Measurements from ENCODE around the gene ACTL6B. TPM values are rescaled to one million over a fixed set of nuclear protein-coding genes. Genes with fewer than 3 reads are reported as not detected.
A peak's percentile ranks its signal among the peaks of the same experiment; 100 is the strongest.

The ACTL6B gene
- total and polyA plus RNA-seq, 2 of the 13 experiments (the other 11 are each of a cell fraction or from before 2014, with no cell fraction given): not detected

DNA sequence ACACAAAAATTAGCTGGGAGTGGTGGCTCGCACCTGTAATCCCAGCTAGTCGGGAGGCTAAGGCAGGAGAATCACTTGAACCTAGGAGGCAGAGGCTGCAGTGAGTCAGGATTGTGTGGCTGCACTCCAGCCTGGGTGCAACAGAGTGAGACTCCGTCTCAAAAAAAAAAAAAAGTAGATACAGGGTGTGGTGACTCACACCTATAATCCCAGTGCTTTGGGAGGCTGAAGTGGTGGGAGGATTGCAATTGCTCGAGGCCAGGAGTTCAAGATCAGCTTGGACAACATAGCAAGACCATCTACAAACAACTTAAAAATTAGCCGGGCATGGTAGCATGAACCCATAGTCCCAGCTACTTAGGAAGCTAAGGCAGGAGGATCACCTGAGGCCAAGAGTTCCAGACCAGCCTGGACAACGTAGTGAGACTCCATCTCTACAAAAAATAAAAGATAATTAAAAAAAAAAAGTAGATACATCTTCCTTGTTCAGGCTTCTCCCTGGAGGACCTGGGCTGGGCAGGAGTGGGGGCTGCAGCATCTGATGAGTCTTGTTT lies 41.9 kb downstream of the ACTL6B start (continued):
- TF ChIP-seq, protein P1, sequence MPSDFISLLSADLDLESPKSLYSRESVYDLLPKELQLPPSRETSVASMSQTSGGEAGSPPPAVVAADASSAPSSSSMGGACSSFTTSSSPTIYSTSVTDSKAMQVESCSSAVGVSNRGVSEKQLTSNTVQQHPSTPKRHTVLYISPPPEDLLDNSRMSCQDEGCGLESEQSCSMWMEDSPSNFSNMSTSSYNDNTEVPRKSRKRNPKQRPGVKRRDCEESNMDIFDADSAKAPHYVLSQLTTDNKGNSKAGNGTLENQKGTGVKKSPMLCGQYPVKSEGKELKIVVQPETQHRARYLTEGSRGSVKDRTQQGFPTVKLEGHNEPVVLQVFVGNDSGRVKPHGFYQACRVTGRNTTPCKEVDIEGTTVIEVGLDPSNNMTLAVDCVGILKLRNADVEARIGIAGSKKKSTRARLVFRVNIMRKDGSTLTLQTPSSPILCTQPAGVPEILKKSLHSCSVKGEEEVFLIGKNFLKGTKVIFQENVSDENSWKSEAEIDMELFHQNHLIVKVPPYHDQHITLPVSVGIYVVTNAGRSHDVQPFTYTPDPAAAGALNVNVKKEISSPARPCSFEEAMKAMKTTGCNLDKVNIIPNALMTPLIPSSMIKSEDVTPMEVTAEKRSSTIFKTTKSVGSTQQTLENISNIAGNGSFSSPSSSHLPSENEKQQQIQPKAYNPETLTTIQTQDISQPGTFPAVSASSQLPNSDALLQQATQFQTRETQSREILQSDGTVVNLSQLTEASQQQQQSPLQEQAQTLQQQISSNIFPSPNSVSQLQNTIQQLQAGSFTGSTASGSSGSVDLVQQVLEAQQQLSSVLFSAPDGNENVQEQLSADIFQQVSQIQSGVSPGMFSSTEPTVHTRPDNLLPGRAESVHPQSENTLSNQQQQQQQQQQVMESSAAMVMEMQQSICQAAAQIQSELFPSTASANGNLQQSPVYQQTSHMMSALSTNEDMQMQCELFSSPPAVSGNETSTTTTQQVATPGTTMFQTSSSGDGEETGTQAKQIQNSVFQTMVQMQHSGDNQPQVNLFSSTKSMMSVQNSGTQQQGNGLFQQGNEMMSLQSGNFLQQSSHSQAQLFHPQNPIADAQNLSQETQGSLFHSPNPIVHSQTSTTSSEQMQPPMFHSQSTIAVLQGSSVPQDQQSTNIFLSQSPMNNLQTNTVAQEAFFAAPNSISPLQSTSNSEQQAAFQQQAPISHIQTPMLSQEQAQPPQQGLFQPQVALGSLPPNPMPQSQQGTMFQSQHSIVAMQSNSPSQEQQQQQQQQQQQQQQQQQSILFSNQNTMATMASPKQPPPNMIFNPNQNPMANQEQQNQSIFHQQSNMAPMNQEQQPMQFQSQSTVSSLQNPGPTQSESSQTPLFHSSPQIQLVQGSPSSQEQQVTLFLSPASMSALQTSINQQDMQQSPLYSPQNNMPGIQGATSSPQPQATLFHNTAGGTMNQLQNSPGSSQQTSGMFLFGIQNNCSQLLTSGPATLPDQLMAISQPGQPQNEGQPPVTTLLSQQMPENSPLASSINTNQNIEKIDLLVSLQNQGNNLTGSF (CRISPR knock-in tag; IDR thresholded peaks at IDR 0.05): no peak
- no peak for TF ChIP-seq SYNCRIP (IDR thresholded peaks at IDR 0.05; ENCODE audit: insufficient read depth, low read depth, low read length)

DNA sequence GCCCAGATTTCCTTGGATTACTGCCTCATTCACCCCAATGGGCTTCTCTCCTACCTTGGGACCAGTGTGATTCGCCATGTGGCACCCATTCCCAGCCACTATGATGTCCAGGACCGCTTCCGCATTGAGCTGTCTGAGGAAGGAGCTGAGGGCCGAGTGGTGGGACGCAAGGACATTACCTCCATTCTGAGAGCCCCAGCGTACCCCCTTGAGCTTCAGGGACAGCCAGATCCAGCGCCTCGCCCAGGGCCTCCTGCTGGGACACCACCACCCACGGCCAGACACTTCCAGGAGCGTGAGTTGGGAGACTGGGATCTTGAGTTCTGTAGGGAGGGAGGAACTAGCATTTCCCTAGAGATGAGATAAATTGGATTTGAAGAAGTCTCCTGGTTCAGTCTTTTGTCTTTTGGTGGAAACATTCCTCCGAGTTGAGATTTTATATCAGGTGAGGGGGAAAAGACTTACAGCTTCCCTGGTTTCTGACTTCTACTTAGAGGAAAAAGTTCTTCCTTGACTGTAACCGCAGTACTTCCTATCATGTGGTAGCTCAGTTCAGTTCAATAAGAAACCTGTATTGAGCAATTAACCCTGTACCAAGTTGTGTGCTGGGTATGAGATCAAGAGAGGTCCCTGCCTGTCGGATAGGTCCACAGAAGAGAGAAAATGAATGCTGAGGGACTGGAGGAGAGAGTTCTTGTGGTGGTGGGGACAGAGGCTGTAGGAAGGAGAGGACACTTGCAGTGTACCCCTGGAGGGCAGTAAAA lies 42.7 kb downstream of the ACTL6B start:
- H3K4me3 ChIP-seq (replicated peaks in 1 of 3; ENCODE audit: insufficient read depth in 1 of 3, low read depth in 2 of 3, low read length in 3 of 3): peak overlapping the region; percentile 61 to 81 (median 77); a peak in 4 of 6 replicates
- peaks cover 29% of the 10 kb centered on the region for H3K4me1 ChIP-seq (ENCODE audit: insufficient read depth, low read length)
- TF ChIP-seq KDM1A (CRISPR knock-in tag; IDR thresholded peaks at IDR 0.05) (no peak), CCAR2 (optimal IDR thresholded peaks at IDR 0.05; ENCODE audit: low read depth, low read length) (no peak), SP4 (CRISPR knock-in tag; IDR thresholded peaks at IDR 0.05) (no peak), SIN3A (IDR thresholded peaks at IDR 0.05; ENCODE audit: borderline replicate concordance, low read depth, low read length) (no peak), SOX13 (IDR thresholded peaks at IDR 0.05) (no peak), SOX13 (CRISPR knock-in tag; conservative IDR thresholded peaks at IDR 0.05 in 1 of 2, IDR thresholded peaks at IDR 0.05 in 1 of 2) (no peak), HMG20A (CRISPR knock-in tag; IDR thresholded peaks at IDR 0.05; ENCODE audit: borderline replicate concordance) (no peak), RARG (CRISPR knock-in tag; IDR thresholded peaks at IDR 0.05; ENCODE audit: low read depth) (no peak), ZNF367 (CRISPR knock-in tag; IDR thresholded peaks at IDR 0.05; ENCODE audit: borderline replicate concordance) (no peak)

More for the DNA sequence above, 42.7 kb downstream of the ACTL6B start:
- BruUV-seq (replicated peaks): no TSS peak
- no peaks in the 10 kb centered on the region for H3K27me3 ChIP-seq (ENCODE audit: control insufficient read depth in 1 of 2, insufficient read depth in 2 of 2, low read length in 2 of 2)
- peak overlapping the region; percentile 95 for H3K4me2 ChIP-seq (ENCODE audit: low read depth, low read length)
- FAIRE-seq: no peak
- no peaks in the 10 kb centered on the region for H3K79me2 ChIP-seq (ENCODE audit: insufficient read depth, low read length)
- H3K27ac ChIP-seq (ENCODE audit: extremely low read length, insufficient read depth, low read length): no peak overlapping the region
- peak overlapping the region; percentile 79; the same call in 1 of the 2 replicates for H3K9ac ChIP-seq (ENCODE audit: insufficient read depth, low read depth, low read length)
- POLR2A ChIA-PET: interaction anchor here (0.6 to 3.7 kb wide), 12 partner anchors 8 to 214 kb away, joined by 3 to 61 read pairs (median 10); partner anchors contain the start of genes EPHB4, FBXO24, GNB2 and LRCH4
- no peaks in the 10 kb centered on the region for H4K20me1 ChIP-seq (ENCODE audit: insufficient read depth, low read length)
- H2AFZ ChIP-seq (ENCODE audit: low read length): no peak overlapping the region
- no peaks in the 10 kb centered on the region for H3K36me3 ChIP-seq (replicated peaks in 1 of 2; ENCODE audit: control insufficient read depth in 1 of 2, insufficient read depth in 2 of 2, low read length in 2 of 2)
- DNase-seq (ENCODE audit: low spot score): no peak
- H3K9me3 ChIP-seq (ENCODE audit: low read length): no peaks in the 10 kb centered on the region
- intact Hi-C loops (cut with micrococcal nuclease; ENCODE audit: unreplicated experiment) (loop anchor here (5.0 kb wide), 1 partner anchor 79 kb away; the partner anchor contains the start of gene GIGYF1), in situ Hi-C loops (cut with HindIII; ENCODE audit: extremely low pct_ligation_motif_present, low pct_unique_long_range_greater_than_20kb) (loop anchor here (5.0 kb wide), 1 partner anchor 79 kb away; the partner anchor contains the start of gene GIGYF1)
- CTCF ChIA-PET (ENCODE audit: low intra/inter-chr PET ratio, low total read pairs): no interaction called here
- ATAC-seq: no peak
- 95% methylated on average over 13 of the region's 13 CpGs for WGBS (ENCODE audit: low lambda C conversion rate)
